IMR-90 (cell line): ENCODE data around the gene ABTB2. TPM values are rescaled to one million over a fixed set of nuclear protein-coding genes. Genes with fewer than 3 reads are reported as not detected.

ENCODE experiments used
- ATAC-seq: fragments of 200-7000 bp; cut with Tn5 transposase; 2 replicates; pipeline ENCODE4 v1.9.1; 2020; ENCODE audit warnings: low read depth, mild to moderate bottlenecking, moderate library complexity
- BruUV-seq: library from RNA; stranded (reverse); fragments of 400-500 nt; replicated peaks from 2 replicates; lab custom pipeline; 2021; lab: Mats Ljungman, UMichigan
- CTCF ChIA-PET: fragments of 300-600 bp; formaldehyde crosslinking; extraction: SDS; loops from one replicate; lab custom pipeline; 2021; ENCODE audit warnings: antibody characterized with exemption; lab: Yijun Ruan, JAX
- POLR2A ChIA-PET: fragments of 300-600 bp; sonication (Branson Sonifier 250); formaldehyde crosslinking; loops from one replicate; lab custom pipeline; 2022; ENCODE audit warnings: antibody characterized with exemption; ENCODE audit not compliant: unreplicated experiment; lab: Charles Lee
- DNase-seq: peaks from one replicate; pipeline ENCODE4 v3.0.0; 2013
- H2AFZ ChIP-seq: replicated peaks from 2 replicates; pipeline ENCODE3; 2013; ENCODE audit warnings: low read length, mild to moderate bottlenecking; ENCODE audit not compliant: poor library complexity
- H2AK5ac ChIP-seq: 2 replicates; pipeline ENCODE4 v1.6.1; 2013; ENCODE audit warnings: low read depth, low read length, inconsistent platforms
- H2AK9ac ChIP-seq: replicated peaks from 2 replicates; pipeline ENCODE3; 2013; ENCODE audit warnings: mild to moderate bottlenecking, low read depth, low read length, moderate library complexity; ENCODE audit not compliant: poor library complexity
- H2BK120ac ChIP-seq: 2 replicates; pipeline ENCODE4 v1.6.1; 2013; ENCODE audit warnings: low read depth, low read length, inconsistent platforms
- H2BK15ac ChIP-seq: 3 replicates; pipeline ENCODE4 v1.6.1; 2013; ENCODE audit warnings: low read depth, low read length, inconsistent platforms
- H2BK20ac ChIP-seq: 2 replicates; pipeline ENCODE4 v1.6.1; 2013; ENCODE audit warnings: low read depth, mild to moderate bottlenecking, inconsistent platforms, low read length, moderate library complexity
- H2BK5ac ChIP-seq: 2 replicates; pipeline ENCODE4 v1.6.1; 2013; ENCODE audit warnings: mild to moderate bottlenecking, low read depth, low read length, inconsistent platforms; ENCODE audit not compliant: poor library complexity, severe bottlenecking
- H3K14ac ChIP-seq: replicated peaks from 2 replicates; pipeline ENCODE4 v1.6.1; 2013; ENCODE audit warnings: low read depth, low read length, inconsistent platforms
- H3K18ac ChIP-seq: 2 replicates; pipeline ENCODE4 v1.6.1; 2013; ENCODE audit warnings: low read depth, low read length, control low read depth
- H3K23ac ChIP-seq: 2 replicates; pipeline ENCODE4 v1.6.1; 2013; ENCODE audit warnings: low read depth, low read length, inconsistent platforms
- H3K27ac ChIP-seq: 2 replicates; pipeline ENCODE4 v1.5.1; 2013; ENCODE audit warnings: mild to moderate bottlenecking, control low read depth, low read length; ENCODE audit not compliant: insufficient read depth
- H3K27me3 ChIP-seq: 2 replicates; pipeline ENCODE4 v1.6.1; 2013; ENCODE audit warnings: low read length; ENCODE audit not compliant: control insufficient read depth, insufficient read depth
- H3K36me3 ChIP-seq: 2 replicates; pipeline ENCODE4 v1.6.1; 2013; ENCODE audit warnings: low read length, mixed read lengths; ENCODE audit not compliant: control insufficient read depth, insufficient read depth
- H3K4ac ChIP-seq: 2 replicates; pipeline ENCODE4 v1.6.1; 2013; ENCODE audit warnings: low read depth, low read length, inconsistent platforms
- H3K4me1 ChIP-seq: 2 replicates; pipeline ENCODE4 v1.6.1; 2013; ENCODE audit warnings: low read length, mixed read lengths; ENCODE audit not compliant: control insufficient read depth, insufficient read depth
- H3K4me2 ChIP-seq: 2 replicates; pipeline ENCODE4 v1.6.1; 2013; ENCODE audit warnings: low read depth, mild to moderate bottlenecking, control low read depth, low read length, moderate library complexity
- H3K4me3 ChIP-seq: 2 replicates; pipeline ENCODE4 v1.5.1; 2013; ENCODE audit warnings: low read depth, mild to moderate bottlenecking, control low read depth, low read length, moderate library complexity; ENCODE audit not compliant: insufficient read depth
- H3K56ac ChIP-seq: 2 replicates; pipeline ENCODE4 v1.6.1; 2013; ENCODE audit warnings: low read length, inconsistent platforms; ENCODE audit not compliant: insufficient read depth; ENCODE audit errors: extremely low read depth
- H3K79me1 ChIP-seq, 2 experiments: 2 replicates each; pipeline ENCODE4 v1.6.1; 2013; ENCODE audit warnings: low read length in 2 of 2, inconsistent platforms in 1 of 2, low read depth in 1 of 2
- H3K9ac ChIP-seq: 2 replicates; pipeline ENCODE4 v1.6.1; 2013; ENCODE audit warnings: low read depth, low read length, control low read depth
- H3K9me1 ChIP-seq: 2 replicates; pipeline ENCODE4 v1.6.1; 2013; ENCODE audit warnings: low read length, inconsistent platforms; ENCODE audit not compliant: insufficient read depth
- H3K9me3 ChIP-seq: 2 replicates; pipeline ENCODE4 v1.6.1; 2013; ENCODE audit warnings: low read length; ENCODE audit not compliant: control insufficient read depth, insufficient read depth
- H4K20me1 ChIP-seq: 2 replicates; pipeline ENCODE4 v1.6.1; 2013; ENCODE audit warnings: low read length, inconsistent platforms; ENCODE audit not compliant: insufficient read depth
- H4K5ac ChIP-seq: 2 replicates; pipeline ENCODE4 v1.6.1; 2013; ENCODE audit warnings: mild to moderate bottlenecking, low read depth, low read length, control low read depth
- H4K8ac ChIP-seq, 2 experiments: 2 replicates each; pipeline ENCODE4 v1.6.1; 2013; ENCODE audit warnings: low read depth in 2 of 2, low read length in 2 of 2, control low read depth in 1 of 2, inconsistent platforms in 1 of 2
- H4K91ac ChIP-seq: 2 replicates; pipeline ENCODE4 v1.6.1; 2013; ENCODE audit warnings: low read depth, low read length, inconsistent platforms; ENCODE audit not compliant: insufficient read depth
- BHLHE40 ChIP-seq: fragments of 150-350 bp; IDR thresholded peaks from 2 replicates; pipeline ENCODE4 v1.6.1; 2016; ENCODE audit warnings: mild to moderate bottlenecking, low read depth, low read length
- CEBPB ChIP-seq: IDR thresholded peaks from 2 replicates; pipeline ENCODE4 v1.6.1; 2012; ENCODE audit warnings: low read depth, low read length, improper control_type of control experiment
- CHD1 ChIP-seq: IDR thresholded peaks from 2 replicates; pipeline ENCODE4 v1.6.1; 2012; ENCODE audit warnings: low read depth, low read length, improper control_type of control experiment
- FOS ChIP-seq: fragments of 150-350 bp; IDR thresholded peaks from 2 replicates; pipeline ENCODE4 v1.6.1; 2016; ENCODE audit warnings: low read depth, low read length
- MAFK ChIP-seq: IDR thresholded peaks from 2 replicates; pipeline ENCODE4 v1.6.1; 2012; ENCODE audit warnings: low read depth, low read length, improper control_type of control experiment
- MAZ ChIP-seq: IDR thresholded peaks from 2 replicates; pipeline ENCODE4 v1.6.1; 2012; ENCODE audit warnings: low read depth, mild to moderate bottlenecking, low read length, improper control_type of control experiment, moderate library complexity, borderline replicate concordance
- MXI1 ChIP-seq: IDR thresholded peaks from 2 replicates; pipeline ENCODE4 v1.6.1; 2012; ENCODE audit warnings: low read depth, mild to moderate bottlenecking, low read length, moderate library complexity, borderline replicate concordance
- NFE2L2 ChIP-seq: fragments of 150-350 bp; IDR thresholded peaks from 2 replicates; pipeline ENCODE4 v1.6.1; 2016; ENCODE audit warnings: low read depth, mild to moderate bottlenecking, low read length
- POLR2A ChIP-seq: IDR thresholded peaks from 2 replicates; pipeline ENCODE4 v1.6.1; 2012; ENCODE audit warnings: mild to moderate bottlenecking, low read depth, low read length
- RAD21 ChIP-seq: IDR thresholded peaks from 2 replicates; pipeline ENCODE4 v1.6.1; 2012; ENCODE audit warnings: low read length, improper control_type of control experiment
- RCOR1 ChIP-seq: IDR thresholded peaks from 2 replicates; pipeline ENCODE4 v1.6.1; 2012; ENCODE audit warnings: mild to moderate bottlenecking, low read length, improper control_type of control experiment; ENCODE audit not compliant: insufficient replicate concordance
- RFX5 ChIP-seq: IDR thresholded peaks from 2 replicates; pipeline ENCODE4 v1.8.0; 2012; ENCODE audit warnings: low read depth, mild to moderate bottlenecking, low read length, moderate library complexity
- SMC3 ChIP-seq: fragments of 150-350 bp; IDR thresholded peaks from 2 replicates; pipeline ENCODE4 v1.6.1; 2016; ENCODE audit warnings: low read depth, mild to moderate bottlenecking, antibody characterized with exemption, low read length, moderate library complexity
- USF2 ChIP-seq: fragments of 150-350 bp; IDR thresholded peaks from 2 replicates; pipeline ENCODE4 v1.6.1; 2017; ENCODE audit warnings: mild to moderate bottlenecking, antibody characterized with exemption, low read length, low read depth
- WGBS, 2 experiments: methylation state at CpG; one replicate each; pipeline versions ENCODE4 v1.1.5 to v1.1.7; 2013; ENCODE audit warnings: missing lambda C conversion rate in 2 of 2; ENCODE audit not compliant: insufficient read length in 1 of 2; ENCODE audit errors: extremely low coverage in 2 of 2; 5-methylcytosine and 5-hydroxymethylcytosine counted together
- dilution Hi-C: fragments of 300-500 bp; cut with HindIII; formaldehyde crosslinking; loops from one replicate; pipeline ENCODE4 v1.14.3; 2018; ENCODE audit warnings: low sequenced_read_pairs; ENCODE audit not compliant: unreplicated experiment
- in situ Hi-C: fragments of 300-500 bp; cut with MboI; formaldehyde crosslinking; loops from 3 replicates; pipeline ENCODE4 v1.14.3; 2019; ENCODE audit warnings: low sequenced_read_pairs, inconsistent platforms, mixed read lengths
- intact Hi-C: fragments of 100-400 bp; cut with micrococcal nuclease; formaldehyde crosslinking; loops from 2 replicates; pipeline ENCODE4 v1.10.0; 2022
- polyA plus RNA-seq, 3 experiments: library from polyadenylated mRNA; depleted of rRNA; stranded (reverse); fragments of >200 nt; gene quantifications; 2 replicates each; pipeline ENCODE4 v1.2.3, GENCODE V29; 2012; ENCODE audit warnings: low replicate concordance in 1 of 3
- total RNA-seq: library from RNA; depleted of rRNA; stranded (reverse); fragments of >200 nt; gene quantifications from 2 replicates; pipeline ENCODE4 v1.2.3, GENCODE V29; 2012
- TF ChIP-seq, protein P1 (sequence below): fragments of 150-350 bp; IDR thresholded peaks from 2 replicates; pipeline ENCODE4 v1.6.1; 2016; ENCODE audit warnings: low read depth, mild to moderate bottlenecking, low read length, moderate library complexity, borderline replicate concordance
- TF ChIP-seq, protein P2 (sequence below): conservative IDR thresholded peaks from 2 replicates; pipeline ENCODE4 v1.5.1; 2012; ENCODE audit warnings: mild to moderate bottlenecking, low read depth, low read length, improper control_type of control experiment

Gene ABTB2
- total and polyA plus RNA-seq, 2 of the 4 experiments (the other 2 are of a cell fraction): 0.18 to 2.0 TPM

DNA sequence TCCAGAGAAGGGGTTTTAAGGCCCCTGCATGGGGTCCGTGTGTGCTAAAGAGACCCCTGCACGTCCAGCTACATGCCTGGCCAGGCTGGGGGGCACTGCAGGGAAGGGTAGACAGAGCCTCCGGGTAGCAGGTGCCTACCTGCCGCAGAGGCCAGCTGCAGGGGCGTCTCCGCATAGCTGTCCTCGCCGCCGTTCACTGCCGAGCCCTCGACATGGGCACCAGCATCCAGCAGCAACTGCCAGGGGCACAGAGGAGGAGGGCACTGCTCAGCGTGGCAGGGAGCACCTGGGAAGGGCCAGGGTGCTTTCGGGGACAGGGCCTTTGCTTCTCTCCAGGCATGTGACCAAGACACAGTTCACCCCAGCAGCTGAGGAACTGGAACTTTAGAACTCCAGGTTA is 192.7 kb downstream of the ABTB2 start:
- H2AFZ ChIP-seq: no peak overlapping the region
- no TSS peak for BruUV-seq

More for the DNA sequence above, 192.7 kb downstream of the ABTB2 start:
- peaks cover 2% of the 10 kb centered on the region; the same call in 1 of the 2 replicates for H3K9me3 ChIP-seq
- in situ Hi-C loops (no loop called here), intact Hi-C loops (no loop called here), dilution Hi-C loops (no loop called here)
- no peak overlapping the region for H4K5ac ChIP-seq
- ChIA-PET POLR2A (no interaction called here), CTCF (no interaction called here)
- no peak for ATAC-seq
- H3K9me1 ChIP-seq: no peaks in the 10 kb centered on the region; the same call in 1 of the 2 replicates
- no peak overlapping the region for H2AK5ac ChIP-seq
- H3K14ac ChIP-seq: no peak overlapping the region
- no peak overlapping the region for H3K18ac ChIP-seq
- H3K4me1 ChIP-seq: peaks cover 4% of the 10 kb centered on the region
- H2BK20ac ChIP-seq: no peak overlapping the region
- H3K36me3 ChIP-seq: no peaks in the 10 kb centered on the region
- no peak for TF ChIP-seq FOS
- no peak for TF ChIP-seq SMC3
- no peak for TF ChIP-seq BHLHE40
- TF ChIP-seq, protein P1, sequence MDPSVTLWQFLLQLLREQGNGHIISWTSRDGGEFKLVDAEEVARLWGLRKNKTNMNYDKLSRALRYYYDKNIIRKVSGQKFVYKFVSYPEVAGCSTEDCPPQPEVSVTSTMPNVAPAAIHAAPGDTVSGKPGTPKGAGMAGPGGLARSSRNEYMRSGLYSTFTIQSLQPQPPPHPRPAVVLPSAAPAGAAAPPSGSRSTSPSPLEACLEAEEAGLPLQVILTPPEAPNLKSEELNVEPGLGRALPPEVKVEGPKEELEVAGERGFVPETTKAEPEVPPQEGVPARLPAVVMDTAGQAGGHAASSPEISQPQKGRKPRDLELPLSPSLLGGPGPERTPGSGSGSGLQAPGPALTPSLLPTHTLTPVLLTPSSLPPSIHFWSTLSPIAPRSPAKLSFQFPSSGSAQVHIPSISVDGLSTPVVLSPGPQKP: no peak
- TF ChIP-seq MXI1: no peak
- no peak for TF ChIP-seq POLR2A
- TF ChIP-seq MAZ: no peak
- TF ChIP-seq RAD21: no peak
- TF ChIP-seq USF2: no peak
- no peak for TF ChIP-seq RFX5
- TF ChIP-seq CHD1: no peak
- TF ChIP-seq CEBPB: no peak
- TF ChIP-seq NFE2L2: no peak
- no peak for TF ChIP-seq MAFK
- TF ChIP-seq, protein P2, sequence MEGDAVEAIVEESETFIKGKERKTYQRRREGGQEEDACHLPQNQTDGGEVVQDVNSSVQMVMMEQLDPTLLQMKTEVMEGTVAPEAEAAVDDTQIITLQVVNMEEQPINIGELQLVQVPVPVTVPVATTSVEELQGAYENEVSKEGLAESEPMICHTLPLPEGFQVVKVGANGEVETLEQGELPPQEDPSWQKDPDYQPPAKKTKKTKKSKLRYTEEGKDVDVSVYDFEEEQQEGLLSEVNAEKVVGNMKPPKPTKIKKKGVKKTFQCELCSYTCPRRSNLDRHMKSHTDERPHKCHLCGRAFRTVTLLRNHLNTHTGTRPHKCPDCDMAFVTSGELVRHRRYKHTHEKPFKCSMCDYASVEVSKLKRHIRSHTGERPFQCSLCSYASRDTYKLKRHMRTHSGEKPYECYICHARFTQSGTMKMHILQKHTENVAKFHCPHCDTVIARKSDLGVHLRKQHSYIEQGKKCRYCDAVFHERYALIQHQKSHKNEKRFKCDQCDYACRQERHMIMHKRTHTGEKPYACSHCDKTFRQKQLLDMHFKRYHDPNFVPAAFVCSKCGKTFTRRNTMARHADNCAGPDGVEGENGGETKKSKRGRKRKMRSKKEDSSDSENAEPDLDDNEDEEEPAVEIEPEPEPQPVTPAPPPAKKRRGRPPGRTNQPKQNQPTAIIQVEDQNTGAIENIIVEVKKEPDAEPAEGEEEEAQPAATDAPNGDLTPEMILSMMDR: no peak
- TF ChIP-seq RCOR1: no peak
- DNase-seq: no peak
- H4K91ac ChIP-seq: no peak overlapping the region
- H4K20me1 ChIP-seq: no peaks in the 10 kb centered on the region; the same call in 1 of the 2 replicates
- H3K27me3 ChIP-seq: no peaks in the 10 kb centered on the region; the same call in 1 of the 2 replicates
- H3K23ac ChIP-seq: no peak overlapping the region
- WGBS, 2 experiments: 62% methylated on average over 3 of the region's 13 CpGs; no CpG with 5 or more reads in 1 of the 2 experiments
- no peak overlapping the region for H3K4ac ChIP-seq
- no peak overlapping the region for H3K56ac ChIP-seq
- no peak overlapping the region for H2BK120ac ChIP-seq
- no peak overlapping the region for H2BK15ac ChIP-seq
- no peak overlapping the region for H2AK9ac ChIP-seq
- no peak overlapping the region for H3K27ac ChIP-seq
- no peak overlapping the region for H3K4me2 ChIP-seq
- H2BK5ac ChIP-seq: no peak overlapping the region
- no peak overlapping the region for H3K9ac ChIP-seq
- no peaks in the 10 kb centered on the region for H3K79me1 ChIP-seq
- no peak overlapping the region for H3K4me3 ChIP-seq
- H4K8ac ChIP-seq: no peak overlapping the region
